IPS DF 6.9 (cell line): Measurements from ENCODE around the gene TMEM128.
"Not testable (repeated sequence)": the region's sequence is repeated elsewhere in the genome, so short reads cannot be mapped to it uniquely, and the experiment has no call there.

ENCODE experiments used
- DNase-seq: peaks from one replicate; pipeline ENCODE4 v3.0.0-alpha.2; 2013; ENCODE audit warnings: low read depth, low spot score
- H3K27ac ChIP-seq: one replicate; pipeline ENCODE4 v1.5.1; 2013; ENCODE audit warnings: low read length, control low read depth
- H3K27me3 ChIP-seq: 2 replicates; pipeline ENCODE4 v1.6.1; 2013; ENCODE audit warnings: mild to moderate bottlenecking, low read length; ENCODE audit not compliant: control insufficient read depth, insufficient read depth
- H3K36me3 ChIP-seq: 2 replicates; pipeline ENCODE4 v1.6.1; 2013; ENCODE audit warnings: low read length; ENCODE audit not compliant: control insufficient read depth, insufficient read depth
- H3K4me1 ChIP-seq: 2 replicates; pipeline ENCODE4 v1.6.1; 2013; ENCODE audit warnings: low read length; ENCODE audit not compliant: control insufficient read depth, insufficient read depth
- H3K4me3 ChIP-seq: 2 replicates; pipeline ENCODE4 v1.5.1; 2013; ENCODE audit warnings: mild to moderate bottlenecking, low read length
- H3K9me3 ChIP-seq: 2 replicates; pipeline ENCODE4 v1.6.1; 2013; ENCODE audit warnings: low read length, inconsistent platforms; ENCODE audit not compliant: control insufficient read depth, insufficient read depth
- WGBS: extraction: QIAGEN DNeasy Blood & Tissue Kit; methylation state at CpG from one replicate; pipeline ENCODE4 v1.1.7; 2013; ENCODE audit warnings: mixed read lengths, missing lambda C conversion rate; ENCODE audit not compliant: insufficient read length, insufficient coverage; 5-methylcytosine and 5-hydroxymethylcytosine counted together

TMEM128 gene

DNA sequence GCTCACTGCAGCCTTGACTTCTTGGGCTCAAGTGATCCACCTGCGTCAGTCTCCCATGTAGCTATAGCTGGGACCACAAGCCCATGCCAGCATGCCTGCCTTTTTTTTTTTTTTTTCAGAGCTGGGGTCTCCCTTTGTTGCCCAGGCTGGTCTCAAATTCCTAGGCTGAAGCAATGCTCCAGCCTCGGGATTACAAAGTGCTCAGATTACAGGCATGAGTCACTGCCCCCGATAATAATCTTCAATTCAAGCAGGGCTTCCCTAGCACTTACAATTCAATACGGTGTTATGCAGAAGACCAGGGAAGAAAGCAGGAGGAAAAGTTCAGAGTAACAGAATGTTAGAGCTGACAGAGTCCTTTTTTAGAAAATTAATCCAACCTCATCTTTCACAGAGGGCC lies 47.4 kb downstream of the TMEM128 start:
- no peaks in the 10 kb centered on the region for H3K4me1 ChIP-seq
- no peak for DNase-seq
- H3K27ac ChIP-seq: no peak overlapping the region
- H3K9me3 ChIP-seq: no peaks in the 10 kb centered on the region
- H3K36me3 ChIP-seq: no peaks in the 10 kb centered on the region
- no peaks in the 10 kb centered on the region for H3K27me3 ChIP-seq
- WGBS: no CpG with 5 or more reads among the region's 4 CpGs
- no peak overlapping the region for H3K4me3 ChIP-seq

GRCh38 chr4:4195354-4195753 lies 52.7 kb downstream of the TMEM128 start:
- no peaks in the 10 kb centered on the region for H3K27me3 ChIP-seq
- H3K4me3 ChIP-seq: no peak overlapping the region
- H3K27ac ChIP-seq: no peak overlapping the region
- no peaks in the 10 kb centered on the region for H3K4me1 ChIP-seq
- WGBS: no CpG with 5 or more reads among the region's 3 CpGs
- H3K9me3 ChIP-seq: no peaks in the 10 kb centered on the region
- H3K36me3 ChIP-seq: no peaks in the 10 kb centered on the region
- no peak for DNase-seq

- not testable (repeated sequence) for H3K9me3 ChIP-seq, H3K36me3 ChIP-seq, H3K27ac ChIP-seq, H3K27me3 ChIP-seq, H3K4me1 ChIP-seq, DNase-seq, H3K4me3 ChIP-seq
- WGBS: no CpG with 5 or more reads among the region's 3 CpGs
These were observed 59.5 kb downstream of the TMEM128 start for GRCh38 chr4:4188557-4188956.
